Measurements from ENCODE around the gene CLCN5. TPM values are rescaled to one million over a fixed set of nuclear protein-coding genes. Genes with fewer than 3 reads are reported as not detected.

CLCN5 gene
- total RNA-seq, 2 experiments from 2014 or later: 0.61 to 1.6 TPM

DNA sequence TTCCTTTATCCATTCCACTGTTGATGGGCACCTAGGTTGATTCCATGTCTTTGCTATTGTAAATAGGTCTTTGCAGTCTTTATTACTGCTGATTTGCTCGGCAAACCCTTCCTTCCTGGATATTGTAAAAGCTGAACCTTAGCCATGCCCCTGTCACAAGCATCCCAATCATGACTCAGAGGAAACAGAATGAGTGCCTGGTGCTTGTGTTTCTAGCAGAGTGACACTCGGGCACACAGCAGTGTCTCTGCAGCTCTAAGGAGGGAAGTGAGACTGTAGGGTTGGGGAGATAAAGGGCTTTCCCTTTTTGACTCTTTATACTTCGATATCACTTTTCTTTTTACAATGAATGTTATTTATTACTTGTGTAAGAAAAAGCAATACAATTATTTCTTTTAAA is 195.1 kb downstream of the CLCN5 start:
- Mint-ChIP-seq H3K27me3 (no peaks in the 10 kb centered on the region), H3K36me3 (ENCODE audit: low read depth) (no peaks in the 10 kb centered on the region), H3K4me1 (ENCODE audit: low read depth) (no peaks in the 10 kb centered on the region), H3K9me3 (no peaks in the 10 kb centered on the region), H3K4me3 (no peak overlapping the region), H3K27ac (no peak overlapping the region)
- TF ChIP-seq CTCF (IDR thresholded peaks at IDR 0.05): no peak
- Histone ChIP-seq H3K4me1 (ENCODE audit: insufficient read depth, low read length) (no peaks in the 10 kb centered on the region), H3K4me3 (ENCODE audit: low read length) (no peak overlapping the region), H3K9me3 (ENCODE audit: control insufficient read depth in 1 of 2, insufficient read depth in 1 of 2, low read length in 2 of 2) (no peaks in the 10 kb centered on the region), H3K27ac (ENCODE audit: low read depth in 1 of 2, low read length in 2 of 2) (no peak overlapping the region), H3K36me3 (ENCODE audit: insufficient read depth, low read length) (no peaks in the 10 kb centered on the region), H3K27me3 (ENCODE audit: control insufficient read depth in 1 of 2, insufficient read depth in 2 of 2, low read length in 2 of 2) (no peaks in the 10 kb centered on the region)
- no peak for ATAC-seq (ENCODE audit: poor library complexity)
- intact Hi-C loops (cut with DNase I, micrococcal nuclease): no loop called here
- ChIA-PET POLR2A (no interaction called here), CTCF (no interaction called here)
- no peak for DNase-seq

DNA sequence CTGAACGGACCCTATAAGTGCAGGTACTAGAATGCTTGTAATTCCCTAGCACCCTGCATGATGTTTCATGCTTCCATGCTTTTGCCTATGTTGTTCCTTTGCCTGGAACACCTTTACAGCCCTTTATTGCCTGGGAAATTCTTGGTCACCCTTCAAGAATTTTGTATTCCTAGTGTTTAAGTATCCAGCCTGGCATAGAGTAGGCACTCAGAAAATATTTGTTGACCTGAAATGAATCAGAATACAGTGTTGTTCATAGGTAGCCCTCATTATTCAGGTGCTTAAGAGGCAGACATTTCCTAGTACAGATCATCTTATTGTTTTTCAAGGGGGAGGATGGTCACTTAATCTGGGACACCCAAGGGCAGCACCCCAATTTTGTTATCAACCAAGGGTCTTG is 203.1 kb downstream of the CLCN5 start:
- Mint-ChIP-seq H3K27ac (no peak overlapping the region), H3K4me1 (ENCODE audit: low read depth) (no peaks in the 10 kb centered on the region), H3K4me3 (no peak overlapping the region), H3K36me3 (ENCODE audit: low read depth) (no peaks in the 10 kb centered on the region), H3K27me3 (peaks cover 5% of the 10 kb centered on the region), H3K9me3 (no peaks in the 10 kb centered on the region)
- no peak for ATAC-seq (ENCODE audit: poor library complexity)
- Histone ChIP-seq H3K4me3 (ENCODE audit: low read length) (no peak overlapping the region), H3K27me3 (ENCODE audit: control insufficient read depth in 1 of 2, insufficient read depth in 2 of 2, low read length in 2 of 2) (no peaks in the 10 kb centered on the region), H3K4me1 (ENCODE audit: insufficient read depth, low read length) (no peaks in the 10 kb centered on the region), H3K9me3 (ENCODE audit: control insufficient read depth in 1 of 2, insufficient read depth in 1 of 2, low read length in 2 of 2) (no peaks in the 10 kb centered on the region), H3K27ac (ENCODE audit: low read depth in 1 of 2, low read length in 2 of 2) (no peak overlapping the region), H3K36me3 (ENCODE audit: insufficient read depth, low read length) (no peaks in the 10 kb centered on the region)
- intact Hi-C loops (cut with DNase I, micrococcal nuclease): no loop called here
- no peak for DNase-seq
- no peak for TF ChIP-seq CTCF (IDR thresholded peaks at IDR 0.05)
- CTCF ChIA-PET: no interaction called here
- POLR2A ChIA-PET: no interaction called here

DNA sequence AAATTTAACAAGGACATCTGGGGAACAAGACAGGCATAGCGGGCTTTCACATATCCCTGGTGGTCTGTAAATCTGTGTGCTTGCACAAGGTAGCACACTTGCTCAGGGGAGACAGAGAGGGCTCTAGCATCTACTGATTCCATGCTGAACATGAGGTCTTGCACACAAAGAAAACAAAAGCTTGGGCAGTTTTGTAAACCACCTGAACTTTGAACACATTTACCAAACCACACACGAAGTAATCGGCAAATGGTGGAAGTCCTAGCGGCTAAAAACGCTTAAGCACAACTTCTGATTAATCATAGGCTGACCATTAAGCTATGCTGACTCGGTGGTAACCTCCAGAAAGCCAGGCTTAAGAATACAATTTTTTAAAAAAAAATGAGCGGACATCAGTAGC is 225.6 kb downstream of the CLCN5 start:
- Histone ChIP-seq H3K27me3 (ENCODE audit: control insufficient read depth in 1 of 2, insufficient read depth in 2 of 2, low read length in 2 of 2) (no peaks in the 10 kb centered on the region), H3K27ac (ENCODE audit: low read depth in 1 of 2, low read length in 2 of 2) (no peak overlapping the region), H3K4me3 (ENCODE audit: low read length) (no peak overlapping the region), H3K4me1 (ENCODE audit: insufficient read depth, low read length) (no peaks in the 10 kb centered on the region), H3K9me3 (ENCODE audit: control insufficient read depth in 1 of 2, insufficient read depth in 1 of 2, low read length in 2 of 2) (no peaks in the 10 kb centered on the region), H3K36me3 (ENCODE audit: insufficient read depth, low read length) (no peaks in the 10 kb centered on the region)
- no peak for TF ChIP-seq CTCF (IDR thresholded peaks at IDR 0.05)
- ATAC-seq (ENCODE audit: poor library complexity): no peak
- CTCF ChIA-PET: no interaction called here
- no peak overlapping the region for H3K4me3 Mint-ChIP-seq
- no peak overlapping the region for H3K27ac Mint-ChIP-seq
- no peaks in the 10 kb centered on the region for H3K36me3 Mint-ChIP-seq (ENCODE audit: low read depth)
- no peaks in the 10 kb centered on the region for H3K9me3 Mint-ChIP-seq
- no peaks in the 10 kb centered on the region for H3K4me1 Mint-ChIP-seq (ENCODE audit: low read depth)
- POLR2A ChIA-PET: no interaction called here
- intact Hi-C loops (cut with DNase I, micrococcal nuclease): no loop called here
- no peaks in the 10 kb centered on the region for H3K27me3 Mint-ChIP-seq
- no peak for DNase-seq

Small RNA genes within 50 kb of the gene (microRNA-seq; reads per million reads assigned to microRNA genes)
- gene MIR188 (ENCODE audit: borderline microRNAs expressed, borderline replicate concordance) (37.2 reads per million, percentile 57 among the genes with 10 or more reads in this experiment), gene MIR362 (ENCODE audit: borderline microRNAs expressed, borderline replicate concordance) (45.0 reads per million, percentile 58 among the genes with 10 or more reads in this experiment), gene MIR500A (ENCODE audit: borderline microRNAs expressed, borderline replicate concordance) (2.0 reads per million, percentile 5 among the genes with 10 or more reads in this experiment), gene MIR500B (ENCODE audit: borderline microRNAs expressed, borderline replicate concordance) (not detected), gene MIR501 (ENCODE audit: borderline microRNAs expressed, borderline replicate concordance) (18.1 reads per million, percentile 48 among the genes with 10 or more reads in this experiment), gene MIR502 (ENCODE audit: borderline microRNAs expressed, borderline replicate concordance) (12.6 reads per million, percentile 41 among the genes with 10 or more reads in this experiment), gene MIR532 (ENCODE audit: borderline microRNAs expressed, borderline replicate concordance) (429 reads per million, percentile 78 among the genes with 10 or more reads in this experiment), gene MIR660 (ENCODE audit: borderline microRNAs expressed, borderline replicate concordance) (372 reads per million, percentile 78 among the genes with 10 or more reads in this experiment)

Other genes with a start within 250 kb of the CLCN5 start
- gene PAGE1, start 226.6 kb upstream of the CLCN5 start, total RNA-seq: not detected
- gene PAGE4, start 93.3 kb upstream of the CLCN5 start, total RNA-seq: not detected
- 1 to 10 TPM; 2.7 to 3.2 TPM for gene USP27X, start 43.1 kb upstream of the CLCN5 start, total RNA-seq

Measured in CD4-positive, alpha-beta T cell (primary cell).